Measurements from ENCODE around the gene PRPF18.
"Not testable (repeated sequence)": the region's sequence is repeated elsewhere in the genome, so short reads cannot be mapped to it uniquely, and the experiment has no call there.

Gene PRPF18, protein sequence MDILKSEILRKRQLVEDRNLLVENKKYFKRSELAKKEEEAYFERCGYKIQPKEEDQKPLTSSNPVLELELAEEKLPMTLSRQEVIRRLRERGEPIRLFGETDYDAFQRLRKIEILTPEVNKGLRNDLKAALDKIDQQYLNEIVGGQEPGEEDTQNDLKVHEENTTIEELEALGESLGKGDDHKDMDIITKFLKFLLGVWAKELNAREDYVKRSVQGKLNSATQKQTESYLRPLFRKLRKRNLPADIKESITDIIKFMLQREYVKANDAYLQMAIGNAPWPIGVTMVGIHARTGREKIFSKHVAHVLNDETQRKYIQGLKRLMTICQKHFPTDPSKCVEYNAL

DNA sequence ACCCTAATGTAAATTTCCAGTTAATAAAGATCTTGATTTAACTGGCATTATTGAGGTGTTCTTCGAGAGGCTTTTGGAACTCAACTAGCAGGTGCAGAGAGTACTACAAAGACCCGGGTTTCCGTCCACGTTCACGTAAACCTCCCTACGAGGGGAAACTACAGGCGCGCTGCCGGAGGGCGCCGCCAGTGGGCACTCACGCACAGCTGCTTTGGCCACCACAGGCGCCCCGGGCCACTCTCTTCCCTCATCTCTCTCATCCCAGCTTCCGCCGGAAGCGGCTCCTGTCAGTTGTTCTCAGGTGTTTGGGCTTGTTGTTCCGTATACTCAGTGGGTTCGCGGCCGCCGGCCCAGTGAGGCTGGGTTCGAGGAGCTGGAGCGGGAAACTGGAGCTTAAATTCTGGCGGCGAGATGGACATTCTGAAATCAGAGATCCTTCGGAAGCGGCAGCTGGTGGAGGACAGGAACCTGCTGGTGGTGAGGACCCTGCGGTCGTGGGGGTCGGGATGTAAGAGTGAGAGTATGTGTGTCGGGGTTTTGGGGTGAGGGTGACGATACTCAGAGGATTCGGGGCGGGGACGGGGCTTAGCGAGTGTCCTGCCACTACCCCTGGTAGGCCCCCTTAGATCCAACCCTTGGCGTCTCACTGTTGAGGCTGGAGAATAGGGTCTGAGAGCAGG lies at the start of gene PRPF18:
Gene PRPF18, plus strand, starts transcription at position 290 of the 680 bp plus-strand sequence. Its CDS starts 122 bp downstream, at position 412.
- DNase-seq: peak; percentile 93

DNA sequence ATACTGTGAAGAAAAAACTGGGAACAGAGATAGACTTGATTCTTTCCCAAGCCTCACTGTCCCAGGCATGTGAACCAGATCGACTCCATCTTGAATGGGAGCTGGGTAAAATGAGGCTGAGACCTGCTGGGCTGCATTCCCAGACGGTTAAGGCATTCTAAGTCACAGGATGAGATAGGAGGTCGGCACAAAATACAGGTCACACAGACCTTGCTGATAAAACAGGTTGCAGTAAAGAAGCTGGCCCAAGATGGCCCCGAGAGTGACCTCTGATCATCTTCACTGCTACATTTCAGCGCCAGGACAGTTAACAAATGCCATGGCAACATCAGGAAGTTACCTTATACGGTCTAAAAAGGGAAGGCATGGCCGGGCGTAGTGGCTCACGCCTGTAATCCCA lies 48.8 kb upstream of the PRPF18 start:
- not testable (repeated sequence) for DNase-seq

DNA sequence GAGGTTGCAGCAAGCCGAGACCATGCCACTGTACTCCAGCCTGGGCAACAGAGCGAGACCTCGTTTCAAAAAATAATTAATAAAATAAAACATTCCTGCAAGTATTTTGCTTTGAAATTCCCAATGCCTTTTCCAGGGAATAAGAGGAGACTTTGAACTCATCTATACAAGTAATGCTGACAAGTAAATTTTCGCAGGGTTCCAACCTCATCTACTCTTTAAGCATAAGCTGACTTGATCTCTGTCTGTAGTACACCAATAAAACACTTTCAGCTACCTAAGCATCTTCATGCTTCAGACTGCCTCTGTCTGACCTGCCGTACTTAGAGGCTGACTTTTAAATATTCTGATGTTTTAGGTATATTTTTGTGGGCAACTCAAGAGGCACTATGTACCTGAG lies 44.2 kb upstream of the PRPF18 start:
- DNase-seq: no peak

DNA sequence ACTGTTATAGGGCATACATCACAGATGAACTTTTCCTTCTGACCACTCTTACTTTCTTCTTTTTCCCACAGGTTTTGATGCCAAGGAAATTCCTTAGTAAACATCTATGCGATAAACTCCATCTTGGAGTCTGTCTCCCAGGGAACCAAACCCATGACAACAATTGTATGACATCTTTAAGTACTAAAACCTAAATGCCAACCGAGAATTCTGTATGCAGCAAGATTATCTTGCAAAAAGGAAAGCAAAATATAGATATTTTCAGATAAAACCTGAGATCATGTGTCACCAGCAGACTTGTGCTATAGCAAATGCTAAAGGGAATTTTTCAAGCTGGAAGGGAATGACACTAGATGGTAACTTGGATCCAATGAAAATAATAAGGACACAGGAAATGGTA lies 36.0 kb upstream of the PRPF18 start:
- DNase-seq: no peak

DNA sequence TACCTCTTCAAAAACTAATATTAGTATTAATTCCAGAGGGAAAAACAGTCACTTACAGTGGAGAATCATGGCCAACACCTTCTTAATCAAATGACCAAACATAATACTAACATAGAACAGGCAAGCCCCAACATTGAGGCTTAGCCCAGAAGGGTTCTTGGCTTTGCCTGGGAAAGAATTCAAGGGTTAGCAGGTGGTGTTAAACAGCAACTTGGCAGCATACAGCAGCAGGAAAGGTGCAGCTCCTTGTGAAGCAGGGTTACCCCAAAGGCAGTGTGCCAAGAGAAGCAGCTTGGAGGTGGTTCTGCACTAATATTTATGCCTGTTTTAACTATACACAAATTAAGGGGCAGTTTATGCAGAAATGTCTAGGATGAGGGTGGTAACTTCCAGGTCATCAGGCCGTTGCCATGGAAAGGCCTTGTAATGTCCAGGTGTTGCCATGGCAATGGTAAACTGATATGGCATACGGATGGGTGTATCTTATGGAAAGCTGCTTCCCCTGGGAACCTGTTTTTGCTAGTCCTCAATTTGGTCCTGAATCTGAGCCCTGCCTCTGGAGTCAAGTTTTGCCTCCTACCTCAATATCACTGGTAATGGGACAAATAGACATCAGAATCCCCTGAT lies 30.8 kb upstream of the PRPF18 start:
- no peak for DNase-seq

DNA sequence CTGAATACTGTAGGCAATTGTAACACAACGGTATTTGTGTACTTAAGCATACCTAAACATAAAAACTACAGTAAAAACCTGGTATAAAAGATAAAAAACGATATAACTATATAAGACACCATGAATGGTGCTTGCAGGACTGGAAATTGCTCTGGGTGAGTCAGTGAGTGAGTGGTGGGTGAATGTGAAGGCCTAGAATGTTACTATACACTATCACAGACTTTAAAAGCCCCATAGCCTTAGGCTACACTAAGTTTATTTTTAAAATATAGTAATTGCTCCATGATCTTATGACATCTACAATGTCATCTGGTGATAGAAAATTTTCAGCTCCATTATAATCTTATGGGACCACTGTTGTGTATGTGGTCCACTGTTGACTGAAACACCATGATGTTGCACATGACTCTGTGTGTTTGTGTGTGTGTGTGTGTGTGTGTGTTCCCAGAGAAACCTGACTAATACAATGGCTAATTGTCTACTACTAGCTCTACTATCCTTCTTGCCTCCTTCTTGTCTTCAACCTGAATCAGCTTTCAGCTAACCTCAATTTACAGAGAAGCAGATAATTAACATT lies 27.6 kb upstream of the PRPF18 start:
- DNase-seq: no peak

DNA sequence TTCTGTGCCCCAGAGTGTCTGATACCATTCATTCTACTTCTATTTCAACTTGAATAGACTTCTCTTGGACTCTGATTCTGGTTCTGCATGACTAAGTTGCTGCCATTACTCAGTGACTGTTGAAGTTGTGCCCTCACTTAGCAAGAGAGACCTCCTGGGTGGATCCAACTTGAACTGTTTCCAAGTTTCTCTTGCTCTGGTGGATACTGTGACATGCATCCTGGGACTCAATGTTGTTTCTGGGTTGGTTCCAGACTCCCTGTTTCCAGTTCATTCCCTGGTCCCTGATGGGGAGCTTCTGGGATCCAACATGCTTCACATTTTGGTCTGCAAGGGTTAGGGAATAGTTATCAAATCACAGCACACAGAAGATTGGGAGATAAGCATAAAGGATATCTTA lies 26.2 kb upstream of the PRPF18 start:
- DNase-seq: no peak

DNA sequence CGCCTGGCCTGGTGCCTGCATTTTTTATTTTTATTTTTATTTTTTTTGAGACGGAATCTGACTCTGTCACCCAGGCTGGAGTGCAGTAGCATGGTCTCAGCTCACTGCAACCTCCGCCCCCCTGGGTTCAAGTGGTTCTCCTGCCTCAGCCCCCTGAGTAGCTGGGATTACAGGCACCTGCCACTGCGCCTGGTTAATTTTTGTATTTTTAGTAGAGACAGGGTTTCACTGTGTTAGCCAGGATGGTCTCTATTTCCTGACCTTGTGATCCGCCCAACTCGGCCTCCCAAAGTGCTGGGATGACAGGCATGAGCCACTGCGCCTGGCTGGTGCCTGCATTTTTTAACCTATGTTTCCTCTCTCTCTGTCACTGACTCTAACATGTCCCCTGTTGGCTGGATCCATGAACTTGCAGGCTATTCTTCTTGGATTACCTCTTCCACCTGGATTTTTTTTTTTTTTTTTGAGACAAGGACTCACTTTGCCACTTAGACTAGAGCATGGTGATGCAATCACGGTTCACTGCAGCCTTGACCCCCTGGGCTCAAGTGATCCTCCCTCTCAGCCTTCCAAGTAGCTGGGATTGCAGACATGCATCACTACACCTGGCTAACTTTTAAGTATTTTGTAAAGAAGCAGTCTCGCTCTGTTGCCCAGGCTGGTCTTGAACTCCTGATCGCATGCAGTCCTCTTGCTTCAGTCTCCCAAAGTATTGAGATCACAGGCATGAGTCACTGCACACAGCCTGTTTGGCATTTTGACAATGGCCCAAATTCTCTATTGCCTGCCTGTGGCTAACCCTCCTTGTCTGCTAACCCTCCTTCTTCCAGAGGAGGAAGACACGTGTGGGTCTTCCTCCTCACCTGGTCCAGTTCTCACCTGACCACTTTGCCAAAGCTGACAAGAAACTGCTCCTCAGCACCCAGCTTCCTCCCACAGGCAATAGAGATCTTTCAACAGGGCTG lies 23.0 kb upstream of the PRPF18 start:
- DNase-seq: no peak

DNA sequence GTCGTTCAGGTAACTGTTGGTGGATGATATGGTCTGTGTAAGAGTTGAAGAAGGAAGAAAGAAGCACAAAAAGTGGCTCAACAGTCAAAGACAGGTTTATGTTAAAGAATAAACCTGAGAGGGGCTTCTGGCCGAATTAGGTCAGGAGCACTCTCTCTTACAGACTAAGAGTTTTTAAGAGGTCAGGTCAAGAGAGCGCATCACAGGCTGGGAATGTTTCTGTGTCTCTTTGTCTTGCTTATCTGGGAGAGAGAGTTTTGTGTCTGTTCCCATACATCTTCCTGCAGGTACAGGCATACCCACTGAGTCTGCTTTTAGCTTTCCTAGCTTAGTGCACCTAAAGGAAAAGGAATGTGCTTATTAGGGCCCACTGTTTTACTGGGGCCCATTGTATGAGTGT lies 22.2 kb upstream of the PRPF18 start:
- DNase-seq: no peak

DNA sequence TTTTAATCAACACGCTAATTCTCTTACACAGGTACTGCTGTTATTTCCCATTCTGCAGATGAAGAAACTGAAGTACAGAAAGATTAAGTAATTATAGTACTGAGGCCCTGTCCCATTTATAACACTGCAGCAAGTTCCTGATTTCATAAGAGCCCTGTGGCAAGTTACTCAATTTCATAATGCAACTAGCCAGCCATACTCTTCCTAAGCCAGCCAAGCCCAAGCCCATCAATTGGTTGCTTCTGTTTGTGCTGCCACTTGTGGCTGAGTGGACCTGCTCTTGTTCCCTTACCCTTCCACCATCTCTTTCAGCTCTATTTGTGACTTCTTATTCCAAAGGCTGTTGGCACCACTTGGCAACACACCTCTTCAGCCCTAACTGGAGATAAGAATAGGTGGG lies 19.7 kb upstream of the PRPF18 start:
- no peak for DNase-seq

DNA sequence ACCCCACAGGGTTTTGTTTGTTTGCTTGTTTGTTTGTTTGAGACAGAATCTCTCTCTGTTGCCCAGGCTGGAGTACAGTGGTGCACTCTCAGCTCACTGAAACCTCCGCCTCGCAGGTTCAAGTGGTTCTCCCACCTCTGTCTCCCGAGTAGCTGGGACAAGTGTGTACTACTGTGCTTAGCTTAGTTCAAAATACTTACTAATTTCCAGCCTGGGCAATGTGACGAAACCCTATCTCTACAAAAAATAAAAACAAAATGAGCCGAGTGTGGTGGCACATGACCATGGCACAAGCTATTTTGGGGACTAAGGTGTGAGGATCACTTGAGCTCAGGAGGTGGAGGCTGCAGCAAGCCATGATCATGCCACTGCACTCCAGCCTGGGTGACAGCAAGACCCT lies 15.2 kb upstream of the PRPF18 start:
- DNase-seq: no peak

DNA sequence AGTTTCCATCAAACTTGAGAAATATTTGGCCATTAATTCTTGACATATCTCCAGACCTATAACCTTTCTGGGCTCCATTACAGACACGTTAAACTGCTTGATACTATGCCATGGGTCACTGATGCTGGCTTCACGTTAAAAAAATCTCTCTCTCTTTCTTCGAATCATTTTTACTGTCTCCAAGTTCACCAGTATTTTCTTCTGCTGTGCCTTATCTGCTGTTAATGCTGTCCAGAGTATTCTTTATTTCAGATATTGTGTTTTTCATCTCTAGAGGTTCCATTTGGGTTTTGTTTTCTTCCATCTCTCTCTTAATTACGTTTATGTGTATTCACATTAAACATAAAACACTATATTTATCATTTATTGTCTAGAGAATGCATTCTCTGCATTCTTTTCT lies 12.8 kb upstream of the PRPF18 start:
- DNase-seq: no peak

DNA sequence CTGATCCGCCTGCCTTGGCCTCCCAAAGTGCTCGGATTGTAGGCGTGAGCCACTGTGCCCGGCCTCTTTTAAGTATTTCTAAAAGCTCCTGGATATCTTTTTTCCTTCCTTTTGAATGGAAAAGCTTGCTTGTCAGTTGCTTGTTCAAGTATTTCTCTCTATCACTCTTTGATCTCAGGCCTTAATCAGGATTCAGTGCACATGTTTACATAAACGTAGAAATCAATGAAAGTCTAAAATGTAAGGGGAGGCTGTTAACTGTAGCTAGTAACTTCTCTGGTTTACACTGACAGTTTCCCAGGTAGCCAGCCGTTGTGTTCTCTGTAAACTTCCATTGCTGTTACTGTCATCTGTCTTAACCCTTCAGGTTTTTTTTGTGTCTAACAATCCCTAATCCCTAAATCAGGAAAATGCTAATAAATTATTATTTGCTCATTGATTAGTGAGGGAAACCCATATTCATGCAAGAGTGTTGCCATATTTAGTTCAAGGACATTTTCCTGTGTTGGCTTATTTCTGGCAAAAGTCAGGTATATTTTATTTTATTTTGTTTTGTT lies 1.5 kb upstream of the PRPF18 start:
- DNase-seq: no peak

DNA sequence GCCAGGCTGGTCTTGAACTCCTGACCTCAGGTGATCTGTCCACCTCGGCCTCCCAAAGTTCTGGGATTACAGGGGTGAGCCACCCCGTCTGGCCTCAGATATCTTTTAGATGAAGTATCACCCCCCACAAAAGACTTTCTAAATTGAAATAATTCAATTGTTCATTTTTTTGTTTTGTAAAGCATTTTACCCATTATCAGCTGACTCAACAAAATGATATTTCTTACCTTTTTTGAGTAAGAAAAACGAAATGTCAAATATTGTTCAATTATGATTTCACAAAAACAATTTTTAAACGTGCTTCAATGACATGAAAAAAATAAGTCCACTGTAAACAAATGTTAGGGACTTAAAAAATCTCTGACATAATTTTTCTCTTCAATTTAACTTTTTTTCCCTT lies 822 bp upstream of the PRPF18 start:
- no peak for DNase-seq

DNA sequence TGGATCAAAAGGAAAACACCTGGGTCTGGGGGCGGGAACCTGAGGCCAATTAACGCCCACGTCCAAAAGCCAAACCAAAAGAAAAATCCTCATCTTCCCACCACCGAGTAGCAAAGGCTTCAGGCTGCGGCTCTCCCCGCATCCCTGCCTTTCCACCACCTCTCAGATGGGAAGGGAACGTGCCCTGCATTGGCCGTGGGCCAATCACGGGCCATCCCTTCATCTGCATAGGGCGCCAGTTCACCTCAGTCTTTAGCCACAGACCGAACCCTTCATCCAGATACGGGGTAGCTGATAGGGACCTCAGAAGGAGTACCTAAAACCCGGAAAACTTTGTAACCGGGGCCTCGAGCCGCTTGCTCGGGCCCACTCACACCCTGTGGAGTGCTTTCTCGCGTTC lies 626 bp downstream of the PRPF18 start:
- no peak for DNase-seq

DNA sequence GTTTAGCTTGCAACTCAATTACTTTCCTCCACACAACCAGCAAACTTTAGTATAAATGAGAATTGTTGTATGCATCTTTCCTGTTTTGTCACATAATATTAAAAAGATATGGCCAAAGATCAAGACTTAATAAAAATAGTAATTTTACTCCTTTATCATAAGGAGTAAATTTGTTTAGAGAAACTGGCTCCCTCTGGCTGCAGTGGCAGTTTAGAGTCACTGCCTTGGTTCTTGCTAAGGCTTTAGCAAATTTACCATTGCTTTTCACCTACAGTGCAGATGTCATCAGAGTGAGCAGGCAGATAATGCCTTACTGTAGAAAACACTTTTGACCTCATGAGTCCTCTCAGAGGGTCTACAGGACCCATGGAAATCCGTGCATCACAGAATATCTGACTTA lies 2.6 kb downstream of the PRPF18 start:
- DNase-seq: no peak

DNA sequence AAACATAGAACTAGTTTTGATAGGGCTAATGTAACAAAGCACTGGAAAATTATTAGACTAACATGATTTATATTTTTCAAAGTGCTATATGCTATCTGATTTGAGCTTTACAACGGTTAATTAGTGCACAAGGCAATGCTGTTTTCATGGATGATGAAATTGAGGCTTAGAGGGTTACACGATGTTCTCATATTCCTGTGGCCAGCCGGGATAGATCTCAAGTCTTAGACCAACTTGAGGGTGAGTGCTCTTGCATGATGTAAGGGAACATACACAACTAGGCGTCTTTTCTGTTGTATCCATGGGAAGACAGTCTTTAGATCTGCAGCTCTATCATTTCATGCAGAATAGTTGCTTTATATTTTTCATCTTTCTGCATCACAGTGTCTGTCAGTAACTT lies 4.1 kb downstream of the PRPF18 start:
- no peak for DNase-seq

DNA sequence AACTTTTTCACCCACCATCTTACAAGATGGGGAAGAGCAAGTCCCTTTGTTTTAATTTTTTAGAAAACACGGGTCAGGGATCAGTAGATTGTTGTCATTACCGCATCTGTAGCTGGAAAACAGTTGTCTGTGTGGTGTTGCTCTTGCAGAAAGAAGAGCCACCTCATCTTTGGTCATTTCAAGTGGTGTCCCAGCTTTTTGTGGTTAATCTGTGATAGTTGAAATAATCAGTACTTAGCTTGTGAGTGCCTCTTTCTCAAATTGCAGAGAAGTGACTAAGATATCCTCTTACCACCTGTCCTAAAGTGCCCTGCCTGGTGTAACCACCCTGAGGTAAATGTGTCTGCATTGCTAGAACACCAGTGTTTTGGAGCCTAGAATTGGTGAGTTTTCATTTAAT lies 5.5 kb downstream of the PRPF18 start:
- no peak for DNase-seq

DNA sequence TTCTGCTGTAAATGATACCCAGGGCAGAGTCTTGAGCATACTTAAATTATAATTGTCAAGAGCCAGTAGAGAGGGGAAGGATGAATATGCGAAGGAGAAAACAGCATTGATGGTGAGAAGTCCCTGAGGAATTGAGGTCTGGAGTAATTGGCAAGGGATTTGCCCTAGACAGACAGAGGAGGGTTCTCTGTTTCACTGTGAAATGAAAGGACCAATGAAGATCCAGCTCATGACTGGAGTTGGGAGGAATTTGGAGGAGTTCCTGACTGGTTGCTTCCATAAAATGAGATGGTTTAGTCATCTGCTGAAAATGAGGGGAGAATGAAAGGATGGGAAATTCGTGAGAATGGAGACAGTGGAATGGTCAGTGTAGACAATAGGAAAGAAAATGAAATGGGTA lies 6.8 kb downstream of the PRPF18 start:
- DNase-seq: no peak

DNA sequence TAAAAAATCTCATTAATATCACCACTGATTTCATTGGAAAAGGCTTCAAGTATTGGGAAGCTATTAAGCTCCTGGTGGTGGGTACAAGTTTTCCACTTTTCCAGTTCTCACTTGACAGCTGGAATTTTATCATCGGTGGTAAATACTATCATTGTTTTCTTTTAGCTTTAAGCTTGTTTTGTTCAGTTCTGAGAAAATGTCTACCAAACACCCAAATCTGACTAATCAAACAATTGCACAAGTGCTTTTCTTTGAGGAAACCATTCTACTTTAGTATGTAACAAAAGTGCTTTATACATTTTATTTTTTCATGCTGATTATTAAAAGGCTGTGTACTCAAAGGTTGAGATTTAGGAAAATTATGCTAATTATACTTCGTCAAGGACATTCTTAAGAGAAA lies 7.9 kb downstream of the PRPF18 start:
- no peak for DNase-seq

DNA sequence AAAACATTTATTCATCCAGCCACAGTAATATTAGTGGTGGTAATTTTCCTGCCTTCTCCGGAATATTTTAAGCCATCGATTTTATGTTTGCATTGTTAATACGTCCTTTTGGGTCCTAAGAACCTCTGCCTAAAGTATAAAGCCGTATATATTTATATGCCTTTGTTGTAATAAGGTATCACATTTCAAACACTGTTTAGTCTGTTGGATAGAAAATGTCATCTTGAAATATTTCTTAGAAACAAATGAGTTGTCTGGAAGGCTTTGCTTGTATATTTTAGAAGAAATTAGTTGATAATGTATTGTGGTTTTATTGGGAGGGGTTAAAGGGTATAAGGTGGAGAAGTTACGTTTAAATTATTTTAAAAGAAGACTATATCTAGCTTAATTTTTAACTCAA lies 11.1 kb downstream of the PRPF18 start:
- no peak for DNase-seq

DNA sequence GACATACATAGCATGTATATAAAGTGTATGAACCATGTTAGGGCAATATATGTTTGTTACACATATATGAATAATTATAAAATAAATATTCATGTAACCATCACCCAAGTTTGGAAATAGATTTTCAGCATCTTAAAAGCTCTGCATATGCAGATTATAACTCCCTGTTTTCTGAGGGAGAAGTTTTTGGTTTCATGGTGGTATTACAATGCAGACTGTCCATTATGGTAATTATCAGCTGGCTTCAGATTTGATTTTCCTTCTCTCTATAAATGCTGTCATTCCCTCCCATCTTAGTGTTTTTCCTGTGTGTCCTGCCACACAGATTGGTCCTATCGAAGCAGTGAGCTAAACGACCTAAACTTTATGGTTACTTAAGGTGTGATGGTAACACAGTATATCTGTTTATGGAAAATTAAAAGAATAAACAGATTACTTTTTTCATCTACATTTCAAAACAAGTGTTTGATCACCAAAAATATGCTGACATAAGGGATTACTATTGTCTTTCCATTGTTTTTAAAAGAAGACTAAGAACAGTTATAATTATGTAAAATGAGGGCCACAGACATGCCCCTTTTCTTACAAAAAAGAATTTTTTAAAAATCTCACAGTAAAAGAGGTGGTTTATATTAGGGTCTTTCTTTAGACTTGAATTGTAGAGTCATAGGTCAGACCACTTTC lies 17.7 kb downstream of the PRPF18 start:
- DNase-seq: no peak
